Neural progenitor cell (in vitro differentiated cells): ENCODE measurements around the gene DYNLRB1. TPM values are rescaled to one million over a fixed set of nuclear protein-coding genes. Genes with fewer than 3 reads are reported as not detected.
A peak's percentile ranks its signal among the peaks of the same experiment; 100 is the strongest.

Experiments used
- DNase-seq: peaks from one replicate; pipeline ENCODE4 v3.0.0-alpha.2; 2016; ENCODE audit warnings: low spot score
- H2AFZ ChIP-seq: fragments of 200-600 bp; sonication (generic); replicated peaks from 2 replicates; pipeline ENCODE4 v1.6.1; 2016; ENCODE audit warnings: antibody characterized with exemption
- H3F3A ChIP-seq: fragments of 200-600 bp; sonication (generic); 2 replicates; pipeline ENCODE4 v1.6.1; 2016; ENCODE audit warnings: antibody characterized with exemption, low read depth
- H3K27ac ChIP-seq: fragments of 200-600 bp; sonication (generic); 2 replicates; pipeline ENCODE4 v1.5.1; 2016; ENCODE audit warnings: mild to moderate bottlenecking
- H3K27me3 ChIP-seq: fragments of 200-600 bp; sonication (generic); 2 replicates; pipeline ENCODE4 v1.6.1; 2016; ENCODE audit warnings: mild to moderate bottlenecking, moderate library complexity
- H3K36me3 ChIP-seq: fragments of 200-600 bp; sonication (generic); 2 replicates; pipeline ENCODE4 v1.5.1; 2016
- H3K4me1 ChIP-seq: fragments of 200-600 bp; sonication (generic); 2 replicates; pipeline ENCODE4 v1.6.1; 2016; ENCODE audit warnings: mixed run types
- H3K4me2 ChIP-seq: fragments of 200-600 bp; sonication (generic); 2 replicates; pipeline ENCODE4 v1.6.1; 2016
- H3K4me3 ChIP-seq: fragments of 200-600 bp; sonication (generic); 2 replicates; pipeline ENCODE4 v1.5.1; 2016
- H3K79me2 ChIP-seq: fragments of 200-600 bp; sonication (generic); 2 replicates; pipeline ENCODE4 v1.6.1; 2016; ENCODE audit warnings: low read depth
- H3K9ac ChIP-seq: fragments of 200-600 bp; sonication (generic); 2 replicates; pipeline ENCODE4 v1.6.1; 2016
- H3K9me3 ChIP-seq: fragments of 200-600 bp; sonication (generic); 2 replicates; pipeline ENCODE4 v1.5.1; 2016; ENCODE audit warnings: low read depth
- H4K20me1 ChIP-seq: fragments of 200-600 bp; sonication (generic); 2 replicates; pipeline ENCODE4 v1.6.1; 2016; ENCODE audit warnings: low read depth
- H3K27ac Mint-ChIP-seq: 3 replicates; pipeline ENCODE4 v1.8.0; 2021; ENCODE audit warnings: mixed read lengths
- H3K27me3 Mint-ChIP-seq: 2 replicates; pipeline ENCODE4 v1.8.0; 2022; ENCODE audit warnings: low read depth, mild to moderate bottlenecking, inconsistent platforms, moderate library complexity, mixed read lengths; ENCODE audit not compliant: insufficient read depth
- H3K36me3 Mint-ChIP-seq: 3 replicates; pipeline ENCODE4 v1.8.0; 2021; ENCODE audit warnings: mixed read lengths
- H3K4me1 Mint-ChIP-seq: 3 replicates; pipeline ENCODE4 v1.8.0; 2021; ENCODE audit warnings: mixed read lengths
- H3K4me3 Mint-ChIP-seq: 3 replicates; pipeline ENCODE4 v1.8.0; 2021; ENCODE audit warnings: mild to moderate bottlenecking, moderate library complexity, mixed read lengths
- H3K9me3 Mint-ChIP-seq: 3 replicates; pipeline ENCODE4 v1.8.0; 2020; ENCODE audit warnings: mixed read lengths
- CTCF ChIP-seq: fragments of 200-600 bp; sonication (generic); IDR thresholded peaks from 2 replicates; pipeline ENCODE4 v1.5.1; 2017; ENCODE audit warnings: antibody characterized with exemption, mild to moderate bottlenecking
- EZH2 ChIP-seq: fragments of 200-600 bp; sonication (generic); IDR thresholded peaks from 2 replicates; pipeline ENCODE4 v1.6.1; 2017; ENCODE audit warnings: antibody characterized with exemption, mild to moderate bottlenecking, moderate library complexity
- EZH2phosphoT487 ChIP-seq: fragments of 200-600 bp; sonication (generic); IDR thresholded peaks from 2 replicates; pipeline ENCODE4 v1.6.1; 2017; ENCODE audit warnings: antibody characterized with exemption
- total RNA-seq: library from RNA; depleted of rRNA; stranded (reverse); fragments of >200 nt; gene quantifications from 2 replicates; pipeline ENCODE4 v1.2.3, GENCODE V29; 2015; ENCODE audit warnings: low replicate concordance

Gene DYNLRB1
- total RNA-seq, 1 donor from 2014 or later = 73.1 TPM

- Mint-ChIP-seq H3K36me3 (peaks cover 2% of the 10 kb centered on the region), H3K4me1 (peaks cover 2% of the 10 kb centered on the region), H3K27ac (peak within 1 kb of the TSS; percentile 42), H3K4me3 (peak within 1 kb of the TSS; percentile 82), H3K9me3 (no peaks in the 10 kb centered on the region), H3K27me3 (peaks cover under 1% of the 10 kb centered on the region)
- Histone ChIP-seq H3K36me3 (no peaks in the 10 kb centered on the region), H3K4me1 (no peaks in the 10 kb centered on the region), H4K20me1 (peaks cover 11% of the 10 kb centered on the region), H3K79me2 (no peaks in the 10 kb centered on the region), H2AFZ (peak within 1 kb of the TSS; percentile 94), H3F3A (peaks cover 12% of the 10 kb centered on the region), H3K4me2 (peak within 1 kb of the TSS; percentile 76), H3K27ac (no peak within 1 kb of the TSS), H3K9ac (peak within 1 kb of the TSS; percentile 43), H3K27me3 (peaks cover 30% of the 10 kb centered on the region), H3K4me3 (peak within 1 kb of the TSS; percentile 60), H3K9me3 (no peaks in the 10 kb centered on the region)
- peak; percentile 98 for DNase-seq
- peak; percentile 3 for TF ChIP-seq EZH2
- no peak for TF ChIP-seq EZH2phosphoT487
Observed at GRCh38 chr20:34558320-34559218, 42.3 kb downstream of the DYNLRB1 start, which contains the start of gene MAP1LC3A. MAP1LC3A (plus strand) TSS chr20:34558718; CDS start chr20:34558869, 151 bp downstream.

GRCh38 chr20:34559311-34560140, 43.3 kb downstream of the DYNLRB1 start:
- Mint-ChIP-seq H3K36me3 (peaks cover 2% of the 10 kb centered on the region), H3K27me3 (peaks cover 2% of the 10 kb centered on the region), H3K27ac (peak overlapping the region; percentile 42), H3K4me3 (peak overlapping the region; percentile 82), H3K9me3 (no peaks in the 10 kb centered on the region), H3K4me1 (no peaks in the 10 kb centered on the region)
- peak; percentile 20 for DNase-seq
- TF ChIP-seq CTCF (no peak), EZH2phosphoT487 (no peak), EZH2 (no peak)
- no peaks in the 10 kb centered on the region for H3K36me3 ChIP-seq
- H3K79me2 ChIP-seq = no peaks in the 10 kb centered on the region
- H3K27me3 ChIP-seq = peaks cover 30% of the 10 kb centered on the region
- H2AFZ ChIP-seq = no peak overlapping the region
- H3K4me2 ChIP-seq = peak overlapping the region; percentile 76
- peak overlapping the region; percentile 60 for H3K4me3 ChIP-seq
- no peak overlapping the region for H3K27ac ChIP-seq
- H3F3A ChIP-seq = peaks cover 12% of the 10 kb centered on the region
- no peaks in the 10 kb centered on the region for H3K4me1 ChIP-seq
- no peaks in the 10 kb centered on the region for H3K9me3 ChIP-seq
- H4K20me1 ChIP-seq = peaks cover 11% of the 10 kb centered on the region
- no peak overlapping the region for H3K9ac ChIP-seq

- Histone ChIP-seq H4K20me1 (peaks cover 11% of the 10 kb centered on the region), H3K9me3 (no peaks in the 10 kb centered on the region), H3K4me1 (no peaks in the 10 kb centered on the region), H3K9ac (no peak overlapping the region), H3K4me3 (no peak overlapping the region), H3K27ac (no peak overlapping the region), H3K36me3 (no peaks in the 10 kb centered on the region), H3F3A (peaks cover 12% of the 10 kb centered on the region), H3K79me2 (no peaks in the 10 kb centered on the region), H3K4me2 (no peak overlapping the region), H3K27me3 (peaks cover 30% of the 10 kb centered on the region), H2AFZ (no peak overlapping the region)
- Mint-ChIP-seq H3K4me1 (no peaks in the 10 kb centered on the region), H3K36me3 (peaks cover 2% of the 10 kb centered on the region), H3K27ac (no peak overlapping the region), H3K27me3 (peaks cover 2% of the 10 kb centered on the region), H3K4me3 (peak overlapping the region; percentile 60), H3K9me3 (no peaks in the 10 kb centered on the region)
- no peak for TF ChIP-seq CTCF
- TF ChIP-seq EZH2 = no peak
- no peak for TF ChIP-seq EZH2phosphoT487
- DNase-seq = no peak
Observed at GRCh38 chr20:34560141-34560523, 43.9 kb downstream of the DYNLRB1 start.
